ENCODE results near the gene RPL36AL.
"Not testable (repeated sequence)": the region's sequence is repeated elsewhere in the genome, so short reads cannot be mapped to it uniquely, and the experiment has no call there.

RPL36AL gene

DNA sequence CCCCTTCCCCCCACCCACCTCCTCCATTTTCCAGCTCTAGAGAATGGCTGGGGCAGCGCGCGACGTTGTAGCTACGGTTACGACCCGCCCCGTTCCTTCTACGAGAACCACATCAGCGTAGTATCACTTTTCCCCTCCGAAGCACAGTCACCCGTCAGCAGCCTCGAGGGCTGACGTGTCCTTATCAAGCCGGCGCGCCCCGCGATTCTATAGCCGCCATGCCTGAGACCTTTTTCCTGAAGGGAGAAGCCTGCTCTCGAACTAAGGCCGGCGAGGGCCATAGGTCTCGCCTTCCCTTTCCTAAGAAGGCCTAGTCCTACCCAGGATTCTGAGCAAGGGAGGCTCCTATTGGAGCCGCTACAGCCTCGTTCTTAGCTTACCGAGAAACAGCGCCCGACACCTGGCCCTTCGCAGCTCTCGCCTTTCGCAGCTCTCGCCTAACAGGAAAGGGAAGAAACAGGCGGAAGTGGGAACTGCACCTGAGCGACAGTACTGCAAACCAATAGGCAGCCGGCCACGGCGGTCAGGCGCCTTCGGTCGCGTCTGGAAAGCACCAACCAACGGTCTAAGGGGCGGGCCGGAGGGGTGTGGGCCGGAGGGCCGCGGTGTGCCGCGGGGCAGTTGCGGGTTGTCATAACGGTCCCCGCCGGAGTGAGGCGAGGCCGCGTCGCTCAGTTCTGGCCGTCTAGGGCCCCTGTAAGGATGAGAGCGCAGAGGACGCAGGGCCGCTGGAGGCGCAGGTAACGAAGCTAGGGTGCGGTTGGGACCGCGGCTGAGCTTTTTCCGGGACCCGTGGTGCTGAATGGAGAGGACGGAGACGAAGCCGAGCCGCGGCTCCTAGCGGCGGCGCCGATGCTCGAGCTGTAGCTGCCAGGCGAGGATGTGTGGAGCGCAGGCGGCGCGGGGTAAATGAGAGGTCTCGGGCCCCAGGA, at the start of gene RPL36AL, which contains the start of gene MGAT2:
Gene RPL36AL (minus strand): TSS at position 445 of the 932 bp plus-strand sequence. CDS start 1,522 bp downstream, outside the sequence.
Gene MGAT2 (plus strand): TSS at position 618 of the 932 bp plus-strand sequence. CDS start 470 bp downstream, outside the sequence.
- peak; percentile 99 for DNase-seq (ENCODE audit: low read depth in 2 of 2)
- TF ChIP-seq, protein P1, sequence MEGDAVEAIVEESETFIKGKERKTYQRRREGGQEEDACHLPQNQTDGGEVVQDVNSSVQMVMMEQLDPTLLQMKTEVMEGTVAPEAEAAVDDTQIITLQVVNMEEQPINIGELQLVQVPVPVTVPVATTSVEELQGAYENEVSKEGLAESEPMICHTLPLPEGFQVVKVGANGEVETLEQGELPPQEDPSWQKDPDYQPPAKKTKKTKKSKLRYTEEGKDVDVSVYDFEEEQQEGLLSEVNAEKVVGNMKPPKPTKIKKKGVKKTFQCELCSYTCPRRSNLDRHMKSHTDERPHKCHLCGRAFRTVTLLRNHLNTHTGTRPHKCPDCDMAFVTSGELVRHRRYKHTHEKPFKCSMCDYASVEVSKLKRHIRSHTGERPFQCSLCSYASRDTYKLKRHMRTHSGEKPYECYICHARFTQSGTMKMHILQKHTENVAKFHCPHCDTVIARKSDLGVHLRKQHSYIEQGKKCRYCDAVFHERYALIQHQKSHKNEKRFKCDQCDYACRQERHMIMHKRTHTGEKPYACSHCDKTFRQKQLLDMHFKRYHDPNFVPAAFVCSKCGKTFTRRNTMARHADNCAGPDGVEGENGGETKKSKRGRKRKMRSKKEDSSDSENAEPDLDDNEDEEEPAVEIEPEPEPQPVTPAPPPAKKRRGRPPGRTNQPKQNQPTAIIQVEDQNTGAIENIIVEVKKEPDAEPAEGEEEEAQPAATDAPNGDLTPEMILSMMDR (IDR thresholded peaks at IDR 0.05; ENCODE audit: low read depth, low read length): peak; percentile 41
- H3K4me3 ChIP-seq (replicated peaks in 1 of 2; ENCODE audit: low read depth in 2 of 2, low read length in 2 of 2): peak within 1 kb of the TSS; percentile 92 to 93

DNA sequence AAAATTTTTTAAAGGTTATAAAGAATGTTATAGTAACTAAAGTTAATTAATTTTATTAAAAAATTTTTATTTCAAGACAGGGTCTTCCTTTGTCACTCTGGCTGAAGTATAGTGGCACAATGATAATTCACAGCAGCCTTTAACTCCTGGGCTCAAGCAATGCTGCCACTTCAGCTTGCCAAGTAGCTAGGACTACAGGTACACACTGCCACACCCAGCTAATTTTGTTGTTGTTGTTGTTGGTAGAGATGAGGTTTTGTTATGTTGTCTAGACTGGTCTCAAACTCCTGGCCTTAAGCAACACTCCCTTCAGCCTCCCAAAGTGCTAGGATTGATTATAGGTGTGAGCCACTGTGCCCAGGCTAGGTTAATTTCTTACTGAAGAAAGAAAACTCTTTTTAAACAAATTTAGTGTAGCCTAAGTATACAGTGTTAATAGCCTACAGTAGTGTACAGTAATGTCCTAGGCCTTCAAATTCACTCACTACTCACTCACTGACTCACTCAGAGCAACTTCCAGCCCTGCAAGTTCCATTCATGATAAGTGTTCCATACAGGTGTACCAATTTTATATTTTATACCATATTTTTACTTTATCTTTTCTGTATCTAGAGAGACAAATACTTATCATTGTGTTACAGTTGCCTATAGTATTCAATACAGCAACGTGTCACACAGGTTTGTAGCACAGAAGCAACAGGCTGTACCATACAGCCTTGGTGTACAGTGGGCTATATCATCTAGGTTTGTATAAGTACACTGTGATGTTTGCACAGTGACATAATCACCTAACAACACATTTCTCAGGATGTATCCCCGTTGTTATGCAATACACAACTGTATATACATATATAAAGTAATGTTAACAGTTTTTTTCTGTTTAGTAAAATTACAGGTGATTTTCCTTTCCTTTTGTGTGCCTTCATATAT, 39.4 kb upstream of the RPL36AL start:
- TF ChIP-seq, protein P1 (IDR thresholded peaks at IDR 0.05; ENCODE audit: low read depth, low read length): no peak
- no peak overlapping the region for H3K4me3 ChIP-seq (replicated peaks in 1 of 2; ENCODE audit: low read depth in 2 of 2, low read length in 2 of 2)
- DNase-seq (ENCODE audit: low read depth in 2 of 2): no peak

DNA sequence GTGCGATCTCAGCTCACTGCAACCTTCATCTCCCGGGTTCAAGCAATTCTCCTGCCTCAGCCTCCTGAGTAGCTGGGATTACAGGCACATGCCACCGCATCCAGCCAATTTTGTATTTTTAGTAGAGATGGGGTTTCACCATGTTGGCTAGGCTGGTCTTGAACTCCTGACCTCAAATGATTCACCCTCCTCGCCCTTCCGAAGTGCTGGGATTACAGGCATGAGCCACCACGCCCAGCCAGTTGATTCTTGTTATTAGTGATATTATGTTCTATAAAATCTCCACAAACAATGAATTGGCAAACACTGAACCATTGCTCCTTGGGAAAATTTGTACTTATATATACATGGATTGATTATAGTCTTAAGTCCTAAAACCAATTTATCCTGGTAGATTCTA, 37.1 kb upstream of the RPL36AL start:
- DNase-seq (ENCODE audit: low read depth in 2 of 2): peak in 1 of 2 donors; percentile 56
- H3K4me3 ChIP-seq (replicated peaks in 1 of 2; ENCODE audit: low read depth in 2 of 2, low read length in 2 of 2): not testable (repeated sequence)

DNA sequence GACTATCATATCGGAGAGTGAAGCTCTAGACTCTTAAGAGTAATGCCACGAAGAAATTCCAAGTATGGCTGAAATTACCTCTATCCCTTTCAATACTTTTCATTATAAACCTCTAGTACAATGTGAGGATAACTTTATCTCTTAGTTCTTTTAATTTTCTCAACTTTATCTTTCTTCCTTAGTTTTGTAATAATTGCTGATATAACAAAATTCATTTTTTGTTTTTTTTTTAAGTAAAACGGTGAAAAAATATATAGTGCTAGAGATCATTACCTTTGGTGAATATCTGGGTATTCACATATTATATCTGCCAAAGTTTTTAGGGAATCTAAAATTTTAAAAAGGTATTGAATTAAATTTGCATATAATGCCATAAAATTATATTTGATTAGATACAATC, 34.1 kb upstream of the RPL36AL start:
- TF ChIP-seq, protein P1 (IDR thresholded peaks at IDR 0.05; ENCODE audit: low read depth, low read length): no peak
- H3K4me3 ChIP-seq (replicated peaks in 1 of 2; ENCODE audit: low read depth in 2 of 2, low read length in 2 of 2): no peak overlapping the region
- DNase-seq (ENCODE audit: low read depth in 2 of 2): no peak

DNA sequence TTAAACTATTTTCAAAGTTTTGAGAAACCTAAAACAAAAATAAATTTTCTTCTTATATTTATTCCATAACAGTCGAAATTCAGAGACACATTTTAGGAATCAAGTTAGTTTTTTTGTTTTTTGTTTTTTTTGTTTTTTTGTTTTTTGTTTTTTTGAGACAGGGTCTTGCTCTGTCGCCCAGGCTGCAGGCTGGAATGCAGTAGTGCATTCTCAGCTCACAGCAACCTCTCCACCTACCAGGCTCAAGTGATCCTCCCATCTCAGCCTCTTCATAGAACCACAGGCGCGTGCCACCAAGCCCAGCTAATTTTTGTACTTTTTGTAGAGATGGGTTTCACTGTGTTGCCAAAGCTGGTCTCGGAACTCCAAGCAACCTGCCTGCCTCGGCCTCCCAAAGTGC, 33.1 kb upstream of the RPL36AL start:
- no peak overlapping the region for H3K4me3 ChIP-seq (replicated peaks in 1 of 2; ENCODE audit: low read depth in 2 of 2, low read length in 2 of 2)
- no peak for DNase-seq (ENCODE audit: low read depth in 2 of 2)
- TF ChIP-seq, protein P1 (IDR thresholded peaks at IDR 0.05; ENCODE audit: low read depth, low read length): no peak

DNA sequence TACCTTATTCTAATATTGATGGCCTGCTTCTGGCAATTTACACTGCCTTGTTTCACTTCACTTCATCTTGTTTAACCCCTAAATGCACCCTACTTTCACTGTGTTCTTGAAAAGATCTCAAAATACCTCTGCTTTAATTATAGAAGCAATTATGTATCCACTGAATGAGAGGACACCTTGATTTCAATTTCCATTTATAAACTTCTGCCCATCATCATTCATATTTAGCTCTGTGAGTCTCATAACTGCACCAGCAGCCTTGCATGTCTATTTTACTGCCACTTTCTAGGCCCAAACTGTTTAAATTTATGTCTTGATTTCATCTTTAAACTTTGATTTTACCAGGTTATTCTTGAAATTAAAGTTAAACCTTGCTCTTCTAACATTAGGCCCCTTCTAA, 21.7 kb upstream of the RPL36AL start:
- no peak overlapping the region for H3K4me3 ChIP-seq (replicated peaks in 1 of 2; ENCODE audit: low read depth in 2 of 2, low read length in 2 of 2)
- no peak for DNase-seq (ENCODE audit: low read depth in 2 of 2)
- TF ChIP-seq, protein P1 (IDR thresholded peaks at IDR 0.05; ENCODE audit: low read depth, low read length): no peak

Measured in cardiac fibroblast (primary cell).